ENCODE data around the gene BEAN1. TPM values are rescaled to one million over a fixed set of nuclear protein-coding genes. Genes with fewer than 3 reads are reported as not detected.
"Not testable (repeated sequence)": the region's sequence is repeated elsewhere in the genome, so short reads cannot be mapped to it uniquely, and the experiment has no call there.

BEAN1 gene
- total RNA-seq, 1 experiment from 2014 or later: not detected

- no peak for DNase-seq (ENCODE audit: low read depth)
Observed at GRCh38 chr16:66439051-66439730, 12.1 kb downstream of the BEAN1 start.

- DNase-seq (ENCODE audit: low read depth): no peak
Observed at GRCh38 chr16:66440271-66440802, 13.2 kb downstream of the BEAN1 start.

GRCh38 chr16:66440970-66441369 is 13.9 kb downstream of the BEAN1 start:
- DNase-seq (ENCODE audit: low read depth): no peak

DNA sequence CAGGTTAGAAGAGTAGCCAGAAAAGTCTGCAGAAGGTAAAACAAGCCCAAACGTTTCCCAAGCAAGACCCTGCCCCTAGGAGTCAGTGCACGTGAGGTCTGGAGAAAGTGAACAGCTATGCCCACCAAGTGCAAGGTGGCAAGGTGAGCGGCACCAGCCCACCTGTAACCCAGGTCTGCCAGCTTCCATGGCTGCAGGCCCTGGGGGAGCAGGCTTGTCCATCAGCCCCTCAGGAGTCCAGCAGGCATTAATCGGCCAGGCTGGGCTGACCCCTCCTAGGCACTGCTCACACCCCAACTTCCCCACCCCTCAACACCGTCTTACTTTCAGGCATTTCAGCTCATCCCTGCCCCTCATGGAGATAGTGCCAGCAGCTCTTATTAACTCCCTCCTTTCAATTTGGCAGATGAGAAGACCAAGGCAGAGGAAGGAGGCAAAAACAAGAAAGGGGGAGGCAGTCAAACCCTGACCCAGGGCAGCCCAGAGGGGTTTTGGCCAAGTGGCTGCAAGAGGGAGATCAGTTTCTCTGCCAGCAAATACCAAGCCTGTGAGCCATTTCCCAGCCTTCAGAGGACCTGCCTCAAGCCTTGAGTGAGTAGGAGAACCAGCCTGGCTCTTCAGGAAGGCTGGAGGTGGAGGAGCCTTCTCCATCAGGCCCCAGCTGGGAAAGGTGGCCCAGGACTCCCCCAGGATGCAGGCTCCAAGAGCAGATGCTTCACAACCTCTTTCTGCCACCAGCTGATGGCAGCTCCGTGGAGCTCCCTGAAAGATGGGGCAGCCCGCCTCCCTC is 14.7 kb downstream of the BEAN1 start:
- peak; percentile 13 for DNase-seq (ENCODE audit: low read depth)

- DNase-seq (ENCODE audit: low read depth): no peak
Observed at GRCh38 chr16:66442502-66443268, 15.6 kb downstream of the BEAN1 start.

- DNase-seq (ENCODE audit: low read depth): no peak
Observed at GRCh38 chr16:66443269-66443652, 16.2 kb downstream of the BEAN1 start.

- DNase-seq (ENCODE audit: low read depth): no peak
Observed at GRCh38 chr16:66444049-66444481, 17.0 kb downstream of the BEAN1 start.

DNA sequence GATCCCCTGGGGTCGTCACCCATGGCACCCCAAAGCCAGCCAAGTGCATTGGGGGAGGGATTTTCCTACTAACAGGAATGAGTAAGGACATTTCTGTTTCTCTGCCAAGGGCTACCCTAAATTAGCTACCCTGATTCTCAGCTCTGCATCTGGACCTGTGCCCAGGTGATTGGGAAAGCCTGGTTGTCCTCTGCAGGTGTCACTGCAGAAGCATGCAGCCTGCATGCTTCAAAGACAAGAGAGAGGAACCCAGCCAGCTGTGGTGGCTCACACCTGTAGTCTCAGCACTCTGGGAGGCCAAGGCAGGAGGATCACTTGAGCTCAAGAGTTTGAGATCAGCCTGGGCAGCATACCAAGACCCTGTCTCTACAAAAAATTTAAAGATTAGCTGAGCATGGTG is 19.6 kb downstream of the BEAN1 start:
- DNase-seq (ENCODE audit: low read depth): no peak

GRCh38 chr16:66447491-66447890 is 20.4 kb downstream of the BEAN1 start:
- no peak for DNase-seq (ENCODE audit: low read depth)

- no peak for DNase-seq (ENCODE audit: low read depth)
Observed at GRCh38 chr16:66451548-66451947, 24.5 kb downstream of the BEAN1 start.

GRCh38 chr16:66453230-66453629 is 26.1 kb downstream of the BEAN1 start:
- DNase-seq (ENCODE audit: low read depth): not testable (repeated sequence)

GRCh38 chr16:66454751-66455150 is 27.7 kb downstream of the BEAN1 start:
- no peak for DNase-seq (ENCODE audit: low read depth)

GRCh38 chr16:66455970-66456369 is 28.9 kb downstream of the BEAN1 start:
- DNase-seq (ENCODE audit: low read depth): no peak

DNA sequence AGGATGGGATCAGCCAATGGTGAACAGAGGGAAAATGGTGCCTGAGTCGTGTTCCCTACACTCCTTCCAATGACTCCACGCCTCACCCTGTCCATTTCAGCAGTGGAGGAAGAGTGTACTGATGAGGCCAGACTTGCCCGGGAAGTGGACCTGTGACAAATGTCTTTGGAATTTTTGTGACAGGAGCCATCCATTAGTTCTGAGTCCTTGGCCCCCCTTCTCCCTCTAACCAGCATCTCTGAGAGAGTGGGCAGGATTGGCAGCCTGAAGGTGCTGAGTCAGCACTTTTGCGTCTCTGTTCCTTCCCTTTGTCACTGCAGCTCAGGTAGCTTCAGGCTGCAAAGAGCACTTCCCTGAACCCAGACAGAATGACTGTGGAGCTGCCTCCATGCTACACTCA is 30.8 kb downstream of the BEAN1 start:
- peak; percentile 37 for DNase-seq (ENCODE audit: low read depth)

DNA sequence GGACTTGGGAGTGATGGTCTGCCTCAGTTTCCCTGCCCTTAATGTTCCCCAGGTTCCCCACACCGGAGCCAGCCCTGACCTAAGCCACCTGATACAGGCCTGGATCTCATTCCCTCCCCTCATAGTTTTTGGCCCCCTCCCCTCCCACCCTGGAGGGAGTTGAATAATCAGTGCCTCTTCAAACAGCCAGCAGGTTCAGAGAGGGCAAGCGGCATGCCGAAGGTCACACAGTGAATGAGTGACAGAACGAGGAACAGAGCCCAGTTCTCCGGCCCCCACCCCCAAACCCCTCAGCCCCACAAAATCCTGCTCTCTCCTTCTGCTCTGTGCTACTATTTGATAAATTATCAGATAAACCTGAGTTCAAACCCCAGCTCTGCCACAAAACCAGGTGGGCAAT is 31.2 kb downstream of the BEAN1 start:
- no peak for DNase-seq (ENCODE audit: low read depth)

- no peak for DNase-seq (ENCODE audit: low read depth)
Observed at GRCh38 chr16:66458853-66459252, 31.8 kb downstream of the BEAN1 start.

DNA sequence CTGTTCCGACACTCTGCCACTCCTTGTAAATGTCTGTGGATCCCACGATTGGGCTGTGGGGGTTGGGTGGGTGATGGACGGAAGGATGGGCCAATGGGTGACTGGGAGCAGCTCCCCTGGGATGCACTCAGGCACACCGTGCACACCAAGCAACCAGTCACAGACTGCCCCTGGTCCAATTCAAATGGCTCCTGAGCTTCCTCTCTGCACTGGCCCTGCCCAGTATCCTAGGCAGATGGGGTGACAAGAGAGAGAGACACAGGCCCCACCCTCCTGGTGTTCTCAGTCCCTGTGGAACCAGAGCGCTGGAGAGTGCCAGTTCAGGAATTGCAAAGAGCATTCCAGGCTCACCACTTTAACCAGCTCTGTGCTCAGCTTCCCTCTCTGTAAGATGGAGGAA is 32.8 kb downstream of the BEAN1 start:
- DNase-seq (ENCODE audit: low read depth): no peak

GRCh38 chr16:66460703-66461102 is 33.6 kb downstream of the BEAN1 start:
- no peak for DNase-seq (ENCODE audit: low read depth)

- DNase-seq (ENCODE audit: low read depth): no peak
Observed at GRCh38 chr16:66462912-66463311, 35.8 kb downstream of the BEAN1 start.

- not testable (repeated sequence) for DNase-seq (ENCODE audit: low read depth)
Observed at GRCh38 chr16:66465946-66466345, 38.9 kb downstream of the BEAN1 start.

DNA sequence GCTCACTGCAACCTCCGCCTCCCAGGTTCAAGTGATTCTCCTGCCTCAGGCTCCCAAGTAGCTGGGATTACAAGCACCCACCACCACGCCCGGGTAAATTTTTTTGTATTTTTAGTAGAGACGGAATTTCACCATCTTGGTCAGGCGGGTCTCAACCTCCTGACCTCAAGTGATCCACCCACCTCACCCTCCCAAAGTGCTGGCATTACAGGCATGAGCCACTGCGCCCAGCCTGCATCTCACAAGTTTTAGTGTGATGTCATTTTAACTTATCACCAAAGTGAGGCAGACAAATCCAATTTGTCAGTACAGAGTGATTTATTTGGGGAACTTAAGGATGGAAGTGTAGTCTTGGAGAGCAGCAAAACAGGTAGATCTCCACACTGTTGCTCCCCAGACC is 39.5 kb downstream of the BEAN1 start:
- not testable (repeated sequence) for DNase-seq (ENCODE audit: low read depth)

DNA sequence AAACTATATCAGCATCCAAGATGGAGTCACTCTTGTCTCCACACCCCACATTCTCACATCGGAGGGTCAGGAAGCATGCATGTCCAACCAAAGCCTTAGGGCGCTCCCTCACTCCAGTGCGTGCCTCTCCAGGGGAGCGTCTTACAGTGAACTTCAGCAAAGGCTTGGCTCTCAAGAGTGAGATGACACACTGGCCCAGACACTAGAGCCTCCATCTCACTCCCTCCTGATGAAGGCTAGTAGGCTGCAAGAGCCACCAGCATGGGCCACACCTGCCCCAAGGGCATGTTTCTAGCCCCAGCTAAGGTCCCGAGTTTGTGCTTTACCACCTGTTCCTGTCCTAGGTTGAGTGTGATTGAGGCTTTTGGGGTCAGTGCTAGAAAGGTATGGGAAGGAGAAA is 40.5 kb downstream of the BEAN1 start:
- DNase-seq (ENCODE audit: low read depth): no peak
